Measurements from ENCODE around the gene FRMPD1.
A peak's percentile ranks its signal among the peaks of the same experiment; 100 is the strongest.
"Not testable (repeated sequence)": the region's sequence is repeated elsewhere in the genome, so short reads cannot be mapped to it uniquely, and the experiment has no call there.

The FRMPD1 gene

DNA sequence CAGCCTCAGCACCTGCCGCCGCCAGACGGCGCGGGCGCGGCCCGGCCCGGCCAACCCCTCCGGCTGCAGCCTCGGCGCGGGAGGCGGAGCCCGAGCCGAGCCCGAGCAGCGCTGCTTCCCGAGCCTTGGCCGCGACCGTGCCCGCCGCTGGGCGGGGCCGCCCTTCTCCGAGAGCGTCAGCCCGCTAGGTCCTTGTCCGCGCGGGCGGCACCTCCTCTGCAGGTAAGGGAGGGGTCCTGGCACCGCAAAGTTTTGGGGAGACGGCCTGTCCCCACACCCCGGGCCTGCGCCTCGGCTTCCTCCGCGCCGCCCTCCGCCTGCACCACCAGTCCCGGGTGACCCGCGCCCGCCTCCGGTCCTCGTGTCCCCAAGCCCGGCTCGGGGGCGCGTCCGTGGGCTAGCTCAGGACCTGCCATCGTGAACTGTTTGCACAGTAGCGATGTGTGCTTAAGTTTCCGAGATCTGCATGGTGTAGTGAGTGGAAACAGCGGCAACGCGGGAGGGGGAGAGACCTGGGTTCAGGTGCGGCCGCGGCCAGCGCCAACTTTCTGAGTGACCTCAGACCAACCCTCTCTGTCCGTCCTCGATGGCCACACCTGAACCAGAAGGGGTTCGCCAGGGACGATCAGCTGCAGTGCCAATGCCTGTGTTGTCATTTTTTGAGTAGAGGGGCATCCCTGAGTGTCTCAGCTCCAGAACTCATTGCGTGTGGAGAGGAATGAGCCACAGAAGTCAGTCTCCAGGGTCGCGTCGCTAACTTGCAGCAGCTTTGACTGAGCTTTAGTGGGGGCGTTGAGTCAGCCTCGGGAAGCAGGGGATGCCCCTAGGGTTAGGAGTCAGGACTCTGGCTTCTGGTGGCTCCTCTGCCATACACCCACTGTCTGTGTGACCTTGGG lies at the start of gene FRMPD1:
FRMPD1 (plus strand) TSS at position 82 of the 896 bp plus-strand sequence. CDS start 41,688 bp downstream, outside the sequence.
- peak within 1 kb of the TSS; percentile 31 for H3K4me3 ChIP-seq (ENCODE audit: low read depth, low read length)
- in situ Hi-C loops (cut with HindIII; ENCODE audit: low sequenced_read_pairs), result no loop called here
- peak; percentile 22 for DNase-seq (ENCODE audit: low read depth, low spot score)
- TF ChIP-seq CTCF (IDR thresholded peaks at IDR 0.05; ENCODE audit: low read depth, low read length), result no peak

DNA sequence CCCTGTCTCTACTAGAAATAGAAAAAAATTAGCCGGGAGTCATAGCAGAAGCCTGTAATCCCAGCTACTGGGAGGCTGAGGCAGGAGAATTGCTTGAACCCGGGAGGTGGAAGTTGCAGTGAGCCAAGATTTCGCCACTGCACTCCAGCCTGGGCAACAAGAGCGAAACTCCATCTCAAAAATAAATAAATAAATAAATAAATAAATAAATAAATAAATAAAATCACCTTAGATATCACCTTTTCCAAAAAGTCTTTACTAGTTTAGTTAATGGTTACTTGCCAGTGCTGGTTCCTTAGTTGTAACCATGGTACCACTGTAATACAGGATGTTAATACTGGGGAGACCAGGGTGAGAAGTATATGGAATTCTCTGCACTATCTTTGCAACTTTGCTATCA lies 48.7 kb upstream of the FRMPD1 start:
- DNase-seq (ENCODE audit: low read depth, low spot score); in situ Hi-C loops (cut with HindIII; ENCODE audit: low sequenced_read_pairs); H3K4me3 ChIP-seq (ENCODE audit: low read depth, low read length): not testable (repeated sequence)

- in situ Hi-C loops (cut with HindIII; ENCODE audit: low sequenced_read_pairs), result no loop called here
- TF ChIP-seq CTCF (IDR thresholded peaks at IDR 0.05; ENCODE audit: low read depth, low read length), result no peak
- H3K4me3 ChIP-seq (ENCODE audit: low read depth, low read length), result no peak overlapping the region
- no peak for DNase-seq (ENCODE audit: low read depth, low spot score)
These were observed 47.9 kb upstream of the FRMPD1 start for GRCh38 chr9:37602817-37603216.

GRCh38 chr9:37604296-37604695 lies 46.5 kb upstream of the FRMPD1 start:
- no peak overlapping the region for H3K4me3 ChIP-seq (ENCODE audit: low read depth, low read length)
- no peak for DNase-seq (ENCODE audit: low read depth, low spot score)
- no peak for TF ChIP-seq CTCF (IDR thresholded peaks at IDR 0.05; ENCODE audit: low read depth, low read length)
- in situ Hi-C loops (cut with HindIII; ENCODE audit: low sequenced_read_pairs), result no loop called here

- no peak for DNase-seq (ENCODE audit: low read depth, low spot score)
- no peak for TF ChIP-seq CTCF (IDR thresholded peaks at IDR 0.05; ENCODE audit: low read depth, low read length)
- in situ Hi-C loops (cut with HindIII; ENCODE audit: low sequenced_read_pairs), result no loop called here
- no peak overlapping the region for H3K4me3 ChIP-seq (ENCODE audit: low read depth, low read length)
These were observed 42.5 kb upstream of the FRMPD1 start for GRCh38 chr9:37608250-37608649.

DNA sequence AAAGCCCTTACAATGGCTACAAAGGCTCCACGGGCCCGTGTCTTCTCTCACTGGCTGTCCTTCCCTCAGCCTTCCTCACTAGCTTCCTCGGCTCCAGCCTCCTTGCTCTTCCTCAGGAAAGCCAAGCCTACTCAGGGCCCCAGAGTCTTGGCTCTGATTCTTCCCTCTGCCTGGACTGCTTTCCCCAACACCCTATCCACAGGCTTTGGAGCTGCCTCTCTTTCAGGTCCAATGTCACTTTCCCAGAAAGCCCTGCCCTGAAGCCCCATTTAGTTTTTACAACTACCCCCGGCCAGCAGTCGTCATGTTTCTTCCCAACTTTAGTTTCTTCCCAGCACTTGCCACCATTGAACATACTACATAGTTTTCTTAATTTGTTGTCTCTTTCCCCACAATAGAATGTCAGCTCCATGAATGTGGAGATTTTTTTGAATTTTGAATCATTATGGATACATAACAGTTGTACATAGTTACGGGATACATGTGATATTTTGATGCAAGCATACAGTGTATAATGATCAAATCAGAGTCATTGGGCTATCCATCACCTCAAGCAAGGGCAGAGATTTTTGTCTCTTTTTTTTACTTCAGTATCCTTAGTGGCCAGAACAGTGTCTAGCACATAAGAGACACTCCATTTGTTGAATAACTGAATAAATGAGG lies 40.9 kb upstream of the FRMPD1 start:
- H3K4me3 ChIP-seq (ENCODE audit: low read depth, low read length), result no peak overlapping the region
- TF ChIP-seq CTCF (IDR thresholded peaks at IDR 0.05; ENCODE audit: low read depth, low read length), result no peak
- in situ Hi-C loops (cut with HindIII; ENCODE audit: low sequenced_read_pairs), result no loop called here
- DNase-seq (ENCODE audit: low read depth, low spot score), result no peak

- no peak for TF ChIP-seq CTCF (IDR thresholded peaks at IDR 0.05; ENCODE audit: low read depth, low read length)
- no peak overlapping the region for H3K4me3 ChIP-seq (ENCODE audit: low read depth, low read length)
- no peak for DNase-seq (ENCODE audit: low read depth, low spot score)
- in situ Hi-C loops (cut with HindIII; ENCODE audit: low sequenced_read_pairs), result no loop called here
These were observed 39.7 kb upstream of the FRMPD1 start for GRCh38 chr9:37611014-37611413.
